Ectodermal cell (in vitro differentiated cells): ENCODE results near the gene FSTL4.

Source experiments
- H3K27ac ChIP-seq: 2 replicates; pipeline ENCODE4 v1.7.0; 2013; ENCODE audit warnings: mild to moderate bottlenecking, low read depth, low read length; ENCODE audit not compliant: insufficient read depth, poor library complexity, severe bottlenecking
- H3K27me3 ChIP-seq: 2 replicates; pipeline ENCODE4 v1.7.0; 2013; ENCODE audit warnings: mild to moderate bottlenecking, low read length; ENCODE audit not compliant: insufficient read depth, control insufficient read depth, poor library complexity, severe bottlenecking
- H3K36me3 ChIP-seq: one replicate; pipeline ENCODE4 v1.7.0; 2013; ENCODE audit warnings: low read length; ENCODE audit not compliant: control insufficient read depth, insufficient read depth
- H3K4me1 ChIP-seq: one replicate; pipeline ENCODE4 v1.7.0; 2013; ENCODE audit warnings: low read length; ENCODE audit not compliant: control insufficient read depth, insufficient read depth
- H3K4me3 ChIP-seq: 2 replicates; pipeline ENCODE4 v1.7.0; 2013; ENCODE audit warnings: low read depth, low read length, control low read depth; ENCODE audit not compliant: insufficient read depth
- H3K9me3 ChIP-seq: 2 replicates; pipeline ENCODE4 v1.7.0; 2013; ENCODE audit warnings: mild to moderate bottlenecking, low read length, moderate library complexity; ENCODE audit not compliant: control insufficient read depth
- whole genome bisulfite sequencing, 2 experiments: methylation state at CpG; one replicate each; pipeline ENCODE4 v1.1.7; 2013; ENCODE audit warnings: missing lambda C conversion rate in 2 of 2; 5-methylcytosine and 5-hydroxymethylcytosine counted together

Gene FSTL4

GRCh38 chr5:133472829-133473228, 139.5 kb downstream of the FSTL4 start:
- Histone ChIP-seq H3K4me3 (no peak overlapping the region), H3K27ac (no peak overlapping the region), H3K36me3 (no peaks in the 10 kb centered on the region), H3K4me1 (peaks cover 3% of the 10 kb centered on the region), H3K27me3 (no peaks in the 10 kb centered on the region), H3K9me3 (no peaks in the 10 kb centered on the region)
- WGBS, 2 experiments, result 80 to 93% methylated on average over 1 of the region's 1 CpG

DNA sequence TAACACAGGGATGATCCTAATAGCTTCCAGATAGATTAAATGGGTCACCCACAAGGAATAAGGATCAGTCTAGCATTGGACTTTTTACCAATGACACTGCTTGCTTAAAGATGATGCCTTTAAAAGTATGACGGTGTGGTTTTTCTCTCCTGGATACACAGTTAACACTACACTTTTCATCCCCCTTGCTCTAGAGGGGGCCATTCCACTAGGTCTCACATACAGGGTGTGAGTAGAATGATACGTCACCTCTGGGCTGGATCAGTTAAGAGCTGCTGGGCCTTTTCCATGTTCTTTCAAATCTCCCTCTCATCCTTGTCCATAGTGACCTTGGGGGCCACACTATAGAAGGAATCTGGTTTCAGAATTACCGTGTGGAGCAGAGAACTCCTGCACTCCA, 140.6 kb downstream of the FSTL4 start:
- Histone ChIP-seq H3K27ac (no peak overlapping the region), H3K36me3 (no peaks in the 10 kb centered on the region), H3K4me3 (no peak overlapping the region), H3K4me1 (peaks cover 12% of the 10 kb centered on the region), H3K9me3 (no peaks in the 10 kb centered on the region), H3K27me3 (no peaks in the 10 kb centered on the region)
- WGBS, 2 experiments, result 81 to 92% methylated on average over 3 of the region's 3 CpGs

DNA sequence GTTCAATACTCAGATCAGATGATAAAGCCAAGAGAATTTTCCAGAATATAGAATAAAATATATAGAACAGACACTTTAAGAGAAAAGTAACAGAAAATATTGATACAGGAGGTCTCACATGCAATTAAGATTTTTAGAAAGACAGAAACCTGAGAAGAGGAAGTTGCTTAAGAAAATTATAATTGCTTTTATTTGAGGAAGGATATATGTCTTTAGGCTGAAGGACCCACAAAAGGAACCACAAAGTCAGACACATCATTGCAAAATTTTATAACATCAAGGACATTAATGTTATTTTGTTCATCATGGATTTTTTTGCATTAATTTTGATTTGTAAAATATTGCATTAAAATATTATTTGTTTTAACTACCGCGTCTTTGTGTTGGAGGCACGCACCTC, 141.5 kb downstream of the FSTL4 start:
- peaks cover 12% of the 10 kb centered on the region for H3K4me1 ChIP-seq
- no peak overlapping the region for H3K27ac ChIP-seq
- no peak overlapping the region for H3K4me3 ChIP-seq
- 90 to 97% methylated on average over 3 of the region's 3 CpGs for WGBS, 2 experiments
- no peaks in the 10 kb centered on the region for H3K36me3 ChIP-seq
- no peaks in the 10 kb centered on the region for H3K27me3 ChIP-seq
- no peaks in the 10 kb centered on the region for H3K9me3 ChIP-seq

DNA sequence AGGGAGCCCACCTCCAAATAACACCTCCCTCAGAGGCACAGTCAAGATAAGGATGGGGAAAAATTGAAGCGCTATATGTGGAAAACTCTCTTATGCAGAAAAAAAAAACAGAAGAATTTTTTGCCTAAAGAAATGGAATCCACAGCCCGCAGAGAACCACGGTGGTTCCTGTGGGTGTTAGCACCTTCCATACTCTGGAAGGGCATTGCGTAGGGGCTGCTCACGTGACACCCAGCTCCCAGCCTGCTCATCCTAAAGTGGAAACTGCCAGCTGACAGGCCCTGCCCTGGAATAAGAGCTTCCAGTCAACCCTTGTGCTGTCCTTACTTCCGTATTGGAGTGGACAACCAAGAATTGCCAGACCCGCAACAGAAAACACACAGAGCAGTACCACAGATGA, 142.5 kb downstream of the FSTL4 start:
- Histone ChIP-seq H3K4me3 (no peak overlapping the region), H3K27me3 (no peaks in the 10 kb centered on the region), H3K27ac (no peak overlapping the region), H3K4me1 (peaks cover 12% of the 10 kb centered on the region), H3K36me3 (no peaks in the 10 kb centered on the region), H3K9me3 (no peaks in the 10 kb centered on the region)
- 90 to 92% methylated on average over 7 of the region's 7 CpGs for WGBS, 2 experiments

- no peak overlapping the region for H3K27ac ChIP-seq
- H3K9me3 ChIP-seq, result no peaks in the 10 kb centered on the region
- H3K4me3 ChIP-seq, result no peak overlapping the region
- H3K36me3 ChIP-seq, result no peaks in the 10 kb centered on the region
- WGBS, 2 experiments, result 97% methylated on average over 2 of the region's 2 CpGs
- H3K4me1 ChIP-seq, result peaks cover 12% of the 10 kb centered on the region
- no peaks in the 10 kb centered on the region for H3K27me3 ChIP-seq
These were observed 143.1 kb downstream of the FSTL4 start for GRCh38 chr5:133469252-133469651.

DNA sequence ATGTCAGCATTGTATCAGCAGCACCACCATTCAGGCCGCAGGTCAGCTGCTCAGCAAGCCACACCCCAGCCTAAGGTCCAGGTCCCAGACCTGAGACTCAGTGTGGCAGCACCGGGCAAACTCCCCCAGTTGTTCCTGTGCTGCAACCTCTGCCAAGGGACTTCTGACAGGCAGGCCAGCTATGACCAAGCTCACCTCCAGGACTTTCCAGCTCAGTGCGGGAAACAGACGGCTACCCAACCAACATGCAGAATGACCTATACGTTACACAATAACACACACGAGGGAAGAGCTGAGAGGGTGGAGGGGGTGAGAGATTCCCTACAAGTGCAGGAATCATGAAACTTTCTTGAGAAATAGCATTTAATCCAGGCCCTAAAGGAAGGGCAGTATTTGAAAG, 143.7 kb downstream of the FSTL4 start:
- H3K27ac ChIP-seq, result no peak overlapping the region
- no peak overlapping the region for H3K4me3 ChIP-seq
- no peaks in the 10 kb centered on the region for H3K9me3 ChIP-seq
- 88 to 89% methylated on average over 6 of the region's 6 CpGs for WGBS, 2 experiments
- H3K4me1 ChIP-seq, result peaks cover 12% of the 10 kb centered on the region
- no peaks in the 10 kb centered on the region for H3K27me3 ChIP-seq
- H3K36me3 ChIP-seq, result no peaks in the 10 kb centered on the region

DNA sequence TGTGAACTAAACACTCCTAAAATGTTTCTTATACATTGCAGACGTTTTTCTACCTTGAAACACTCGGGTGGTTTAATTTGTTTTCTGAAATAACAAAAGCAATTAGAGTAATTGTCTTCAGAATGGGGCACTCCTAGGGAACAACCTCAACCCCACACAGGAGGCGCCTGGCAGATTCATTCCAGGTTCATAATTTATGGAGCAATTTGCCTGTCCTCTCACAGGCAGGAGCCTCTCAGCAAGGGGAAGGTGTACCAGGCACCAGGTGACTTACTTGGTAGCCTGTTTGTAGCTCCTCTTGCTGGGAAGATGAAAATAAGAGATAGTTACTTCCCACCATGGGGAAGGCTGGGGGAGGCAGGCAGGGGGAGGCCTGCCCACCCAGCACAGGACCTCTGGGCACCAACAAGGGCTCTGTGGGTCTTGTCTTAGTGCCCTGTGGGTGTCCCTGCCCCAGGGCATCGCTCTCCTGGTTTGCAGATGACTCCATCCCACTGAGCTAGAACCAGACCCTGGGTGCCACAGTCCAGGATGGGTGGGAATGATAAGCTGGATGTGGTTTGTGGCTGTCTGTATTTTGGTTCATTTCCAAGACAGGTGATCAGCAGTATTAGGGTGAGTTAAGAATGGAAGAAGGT, 144.4 kb downstream of the FSTL4 start:
- H3K27me3 ChIP-seq, result no peaks in the 10 kb centered on the region
- H3K27ac ChIP-seq, result no peak overlapping the region
- H3K9me3 ChIP-seq, result no peaks in the 10 kb centered on the region
- H3K4me1 ChIP-seq, result peaks cover 12% of the 10 kb centered on the region
- no peaks in the 10 kb centered on the region for H3K36me3 ChIP-seq
- no peak overlapping the region for H3K4me3 ChIP-seq
- WGBS, 2 experiments, result 72 to 75% methylated on average over 3 to 4 of the region's 4 CpGs

DNA sequence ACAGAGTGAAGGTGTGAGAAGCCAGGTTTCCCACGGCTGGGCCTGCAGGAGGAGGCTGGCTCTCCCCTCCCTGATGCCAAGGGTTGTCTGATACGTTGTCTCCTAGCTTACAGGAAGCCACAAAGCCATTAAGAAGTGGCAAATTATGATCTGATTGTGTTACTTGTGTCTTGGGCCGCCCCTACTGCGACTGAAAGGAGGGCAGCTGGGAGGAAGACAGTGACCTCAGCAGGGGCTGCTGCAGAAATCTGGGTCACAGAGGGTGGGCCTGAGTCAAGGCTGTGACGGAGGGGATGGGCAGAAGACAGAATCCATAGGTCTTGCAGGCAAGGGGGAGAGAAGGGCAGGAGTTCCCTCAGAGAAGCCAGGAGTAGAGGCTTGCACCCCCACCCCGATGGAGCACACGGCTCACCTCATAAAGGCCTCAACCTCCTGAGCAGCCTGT, 145.0 kb downstream of the FSTL4 start:
- Histone ChIP-seq H3K27me3 (no peaks in the 10 kb centered on the region), H3K36me3 (no peaks in the 10 kb centered on the region), H3K27ac (no peak overlapping the region), H3K4me1 (peaks cover 12% of the 10 kb centered on the region), H3K9me3 (no peaks in the 10 kb centered on the region), H3K4me3 (no peak overlapping the region)
- 45 to 48% methylated on average over 7 of the region's 7 CpGs for WGBS, 2 experiments

- Histone ChIP-seq H3K9me3 (no peaks in the 10 kb centered on the region), H3K27me3 (no peaks in the 10 kb centered on the region), H3K4me3 (no peak overlapping the region), H3K36me3 (no peaks in the 10 kb centered on the region), H3K4me1 (peaks cover 12% of the 10 kb centered on the region), H3K27ac (no peak overlapping the region)
- WGBS, 2 experiments, result 90 to 91% methylated on average over 5 of the region's 5 CpGs
These were observed 145.6 kb downstream of the FSTL4 start for GRCh38 chr5:133466556-133467334.

DNA sequence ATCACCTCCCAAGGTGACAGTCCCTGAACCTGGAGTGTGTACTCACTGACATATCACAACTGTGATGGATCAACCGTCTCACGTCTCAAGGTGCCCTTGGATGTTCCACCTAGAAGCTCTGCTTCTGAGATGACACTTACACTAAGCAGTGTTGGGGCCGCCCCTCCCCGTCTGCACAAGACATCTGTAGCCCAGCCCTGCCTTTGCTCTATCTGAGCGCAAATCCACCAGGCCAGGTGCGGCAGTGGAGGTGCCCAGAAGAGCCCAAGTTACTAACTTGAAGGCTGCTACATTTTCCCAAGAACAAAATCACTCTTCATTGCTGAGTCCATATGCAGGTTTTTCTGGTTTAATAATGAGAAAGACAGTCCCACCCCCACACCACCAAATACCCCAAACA, 148.3 kb downstream of the FSTL4 start:
- Histone ChIP-seq H3K27me3 (no peaks in the 10 kb centered on the region), H3K27ac (no peak overlapping the region), H3K4me3 (no peak overlapping the region), H3K4me1 (peaks cover 12% of the 10 kb centered on the region), H3K9me3 (no peaks in the 10 kb centered on the region), H3K36me3 (no peaks in the 10 kb centered on the region)
- 89 to 97% methylated on average over 6 of the region's 6 CpGs for WGBS, 2 experiments
